ENCODE measurements around the gene UTF1.

UTF1 gene

GRCh38 chr10:133266056-133266795 is 36.2 kb downstream of the UTF1 start:
- H3K9me3 ChIP-seq (ENCODE audit: control insufficient read depth in 2 of 2, low read length in 2 of 2): no peaks in the 10 kb centered on the region
- no peak overlapping the region for H3K27ac ChIP-seq (ENCODE audit: low read depth in 2 of 2, low read length in 2 of 2)
- no peak overlapping the region for H3K4me3 ChIP-seq (ENCODE audit: low read length in 2 of 2)
- peaks cover 26 to 27% of the 10 kb centered on the region in 2 donors for H3K4me1 ChIP-seq (ENCODE audit: control insufficient read depth in 2 of 2, insufficient read depth in 2 of 2, low read length in 2 of 2)
- H3K9ac ChIP-seq (ENCODE audit: low read depth in 1 of 2, low read length in 2 of 2): no peak overlapping the region
- H3K27me3 ChIP-seq (ENCODE audit: control insufficient read depth in 2 of 2, insufficient read depth in 2 of 2, low read length in 2 of 2): no peaks in the 10 kb centered on the region
- no peaks in the 10 kb centered on the region for H3K36me3 ChIP-seq (ENCODE audit: control insufficient read depth in 2 of 2, insufficient read depth in 2 of 2, low read length in 2 of 2)

GRCh38 chr10:133267293-133267692 is 37.3 kb downstream of the UTF1 start:
- Histone ChIP-seq H3K4me3 (ENCODE audit: low read length in 2 of 2) (no peak overlapping the region), H3K36me3 (ENCODE audit: control insufficient read depth in 2 of 2, insufficient read depth in 2 of 2, low read length in 2 of 2) (no peaks in the 10 kb centered on the region), H3K27me3 (ENCODE audit: control insufficient read depth in 2 of 2, insufficient read depth in 2 of 2, low read length in 2 of 2) (no peaks in the 10 kb centered on the region)

DNA sequence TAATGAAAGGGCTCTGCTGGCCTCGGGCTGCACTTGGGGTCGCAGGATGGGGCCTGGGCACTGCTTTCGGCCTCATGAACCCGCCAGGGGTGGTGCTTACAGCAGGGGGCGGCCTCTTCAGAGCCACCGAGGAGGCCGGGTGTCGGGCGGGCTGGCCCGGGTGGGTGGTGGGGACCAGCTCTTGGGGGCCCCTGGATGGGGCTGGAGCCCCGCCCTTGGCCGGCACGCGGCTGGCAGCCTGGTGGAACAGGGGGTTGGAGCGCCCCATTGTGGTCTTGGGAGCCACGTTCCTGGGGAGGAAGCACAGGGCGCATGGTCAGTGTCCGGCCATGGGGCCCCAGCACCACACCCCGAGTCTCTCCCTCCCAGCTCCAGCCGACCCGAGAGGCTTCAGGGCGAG is 37.8 kb downstream of the UTF1 start:
- no peaks in the 10 kb centered on the region for H3K27me3 ChIP-seq (ENCODE audit: control insufficient read depth in 2 of 2, insufficient read depth in 2 of 2, low read length in 2 of 2)
- H3K9me3 ChIP-seq (ENCODE audit: control insufficient read depth in 2 of 2, low read length in 2 of 2): no peaks in the 10 kb centered on the region
- no peaks in the 10 kb centered on the region for H3K36me3 ChIP-seq (ENCODE audit: control insufficient read depth in 2 of 2, insufficient read depth in 2 of 2, low read length in 2 of 2)
- peaks cover 17 to 19% of the 10 kb centered on the region in 2 donors for H3K4me1 ChIP-seq (ENCODE audit: control insufficient read depth in 2 of 2, insufficient read depth in 2 of 2, low read length in 2 of 2)
- H3K9ac ChIP-seq (ENCODE audit: low read depth in 1 of 2, low read length in 2 of 2): no peak overlapping the region
- H3K4me3 ChIP-seq (ENCODE audit: low read length in 2 of 2): no peak overlapping the region
- H3K27ac ChIP-seq (ENCODE audit: low read depth in 2 of 2, low read length in 2 of 2): no peak overlapping the region

More at GRCh38 chr10:133267293-133267692, 37.3 kb downstream of the UTF1 start:
- Histone ChIP-seq H3K9ac (ENCODE audit: low read depth in 1 of 2, low read length in 2 of 2) (no peak overlapping the region), H3K27ac (ENCODE audit: low read depth in 2 of 2, low read length in 2 of 2) (no peak overlapping the region), H3K9me3 (ENCODE audit: control insufficient read depth in 2 of 2, low read length in 2 of 2) (no peaks in the 10 kb centered on the region), H3K4me1 (ENCODE audit: control insufficient read depth in 2 of 2, insufficient read depth in 2 of 2, low read length in 2 of 2) (peaks cover 23 to 25% of the 10 kb centered on the region in 2 donors)

DNA sequence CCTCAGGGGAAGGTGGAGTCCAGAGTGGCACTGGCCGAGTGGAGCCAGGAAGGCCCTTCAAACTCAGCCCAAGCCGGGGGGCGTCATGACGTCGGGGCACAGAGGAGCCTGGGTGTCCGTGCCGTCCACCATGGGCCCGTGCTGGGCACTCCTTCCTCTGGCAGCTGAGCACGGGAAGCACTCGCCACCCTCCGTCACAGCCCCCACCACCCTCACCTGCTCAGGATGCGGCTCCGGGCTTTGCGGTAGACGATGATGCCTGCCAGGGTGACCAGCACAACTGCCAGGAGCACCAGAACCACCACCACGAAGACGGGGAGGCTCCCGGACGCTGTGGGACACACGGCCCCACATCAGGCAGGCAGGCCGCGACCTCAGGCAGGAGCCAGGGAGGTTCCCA is 38.5 kb downstream of the UTF1 start:
- H3K9ac ChIP-seq (ENCODE audit: low read depth in 1 of 2, low read length in 2 of 2): no peak overlapping the region
- H3K27ac ChIP-seq (ENCODE audit: low read depth in 2 of 2, low read length in 2 of 2): no peak overlapping the region
- H3K27me3 ChIP-seq (ENCODE audit: control insufficient read depth in 2 of 2, insufficient read depth in 2 of 2, low read length in 2 of 2): no peaks in the 10 kb centered on the region
- peaks cover 10 to 12% of the 10 kb centered on the region in 2 donors for H3K4me1 ChIP-seq (ENCODE audit: control insufficient read depth in 2 of 2, insufficient read depth in 2 of 2, low read length in 2 of 2)
- no peaks in the 10 kb centered on the region for H3K36me3 ChIP-seq (ENCODE audit: control insufficient read depth in 2 of 2, insufficient read depth in 2 of 2, low read length in 2 of 2)
- no peaks in the 10 kb centered on the region for H3K9me3 ChIP-seq (ENCODE audit: control insufficient read depth in 2 of 2, low read length in 2 of 2)
- H3K4me3 ChIP-seq (ENCODE audit: low read length in 2 of 2): no peak overlapping the region

DNA sequence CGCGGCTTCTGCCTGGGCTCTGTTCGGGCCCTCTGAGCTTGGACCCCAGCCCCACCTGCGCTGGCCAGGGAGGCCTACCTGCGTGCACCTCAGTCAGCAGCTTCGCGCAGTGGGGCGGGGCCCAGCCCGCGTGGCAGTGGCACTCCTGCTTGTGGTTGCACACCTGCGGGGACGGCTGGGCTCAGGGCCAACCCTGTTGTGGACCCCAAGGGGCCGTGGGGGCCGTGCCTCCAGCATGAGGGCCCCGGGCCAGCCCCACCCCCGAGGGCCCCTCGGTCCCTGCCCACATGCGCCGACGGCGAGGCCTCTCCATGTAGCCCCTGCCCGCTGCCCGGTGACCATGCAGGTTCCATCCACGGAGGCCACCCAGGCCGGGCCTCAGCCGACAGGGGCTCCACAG is 39.4 kb downstream of the UTF1 start:
- H3K4me3 ChIP-seq (ENCODE audit: low read length in 2 of 2): no peak overlapping the region
- H3K27ac ChIP-seq (ENCODE audit: low read depth in 2 of 2, low read length in 2 of 2): no peak overlapping the region
- H3K9me3 ChIP-seq (ENCODE audit: control insufficient read depth in 2 of 2, low read length in 2 of 2): no peaks in the 10 kb centered on the region
- H3K4me1 ChIP-seq (ENCODE audit: control insufficient read depth in 2 of 2, insufficient read depth in 2 of 2, low read length in 2 of 2): peaks cover 4 to 6% of the 10 kb centered on the region in 2 donors
- H3K27me3 ChIP-seq (ENCODE audit: control insufficient read depth in 2 of 2, insufficient read depth in 2 of 2, low read length in 2 of 2): no peaks in the 10 kb centered on the region
- H3K36me3 ChIP-seq (ENCODE audit: control insufficient read depth in 2 of 2, insufficient read depth in 2 of 2, low read length in 2 of 2): no peaks in the 10 kb centered on the region
- no peak overlapping the region for H3K9ac ChIP-seq (ENCODE audit: low read depth in 1 of 2, low read length in 2 of 2)

GRCh38 chr10:133270204-133270603 is 40.2 kb downstream of the UTF1 start:
- no peak overlapping the region for H3K9ac ChIP-seq (ENCODE audit: low read depth in 1 of 2, low read length in 2 of 2)

DNA sequence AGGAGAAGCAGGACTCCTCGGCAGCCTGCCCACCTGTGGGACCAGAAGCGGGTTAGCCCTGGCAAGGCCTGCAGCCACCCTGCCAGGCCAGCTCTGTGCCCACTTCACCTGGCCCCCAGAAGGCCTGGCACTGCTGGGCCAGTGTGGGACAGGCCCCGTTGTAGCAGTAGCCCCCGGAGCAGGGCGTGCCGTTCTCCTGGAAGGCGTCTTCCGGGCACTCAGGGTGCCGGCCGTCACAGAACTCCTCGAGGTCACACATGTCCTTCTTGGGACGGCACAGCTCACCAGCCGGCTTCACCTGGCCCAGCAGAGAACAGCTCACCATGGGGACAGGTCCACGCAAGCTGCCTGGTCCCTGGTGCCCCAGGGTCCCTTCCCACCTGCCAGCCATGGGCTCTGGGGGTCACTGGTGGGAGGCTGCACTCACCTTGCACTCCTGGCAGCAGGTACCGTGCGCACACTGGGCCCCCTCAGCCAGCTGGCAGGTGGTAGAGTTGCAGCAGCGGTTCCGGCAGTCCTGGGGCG is 40.8 kb downstream of the UTF1 start:
- Histone ChIP-seq H3K9me3 (ENCODE audit: control insufficient read depth in 2 of 2, low read length in 2 of 2) (no peaks in the 10 kb centered on the region), H3K36me3 (ENCODE audit: control insufficient read depth in 2 of 2, insufficient read depth in 2 of 2, low read length in 2 of 2) (no peaks in the 10 kb centered on the region), H3K27ac (ENCODE audit: low read depth in 2 of 2, low read length in 2 of 2) (no peak overlapping the region), H3K4me1 (ENCODE audit: control insufficient read depth in 2 of 2, insufficient read depth in 2 of 2, low read length in 2 of 2) (peaks cover 0 to 3% of the 10 kb centered on the region in 2 donors), H3K4me3 (ENCODE audit: low read length in 2 of 2) (no peak overlapping the region), H3K27me3 (ENCODE audit: control insufficient read depth in 2 of 2, insufficient read depth in 2 of 2, low read length in 2 of 2) (peaks cover 0 to 10% of the 10 kb centered on the region in 2 donors), H3K9ac (ENCODE audit: low read depth in 1 of 2, low read length in 2 of 2) (no peak overlapping the region)

More at GRCh38 chr10:133270204-133270603, 40.2 kb downstream of the UTF1 start:
- H3K27ac ChIP-seq (ENCODE audit: low read depth in 2 of 2, low read length in 2 of 2): no peak overlapping the region
- H3K27me3 ChIP-seq (ENCODE audit: control insufficient read depth in 2 of 2, insufficient read depth in 2 of 2, low read length in 2 of 2): peaks cover 0 to 5% of the 10 kb centered on the region in 2 donors
- no peaks in the 10 kb centered on the region for H3K36me3 ChIP-seq (ENCODE audit: control insufficient read depth in 2 of 2, insufficient read depth in 2 of 2, low read length in 2 of 2)
- H3K4me3 ChIP-seq (ENCODE audit: low read length in 2 of 2): no peak overlapping the region
- no peaks in the 10 kb centered on the region for H3K9me3 ChIP-seq (ENCODE audit: control insufficient read depth in 2 of 2, low read length in 2 of 2)
- peaks cover under 1 to 1% of the 10 kb centered on the region in 2 donors for H3K4me1 ChIP-seq (ENCODE audit: control insufficient read depth in 2 of 2, insufficient read depth in 2 of 2, low read length in 2 of 2)

DNA sequence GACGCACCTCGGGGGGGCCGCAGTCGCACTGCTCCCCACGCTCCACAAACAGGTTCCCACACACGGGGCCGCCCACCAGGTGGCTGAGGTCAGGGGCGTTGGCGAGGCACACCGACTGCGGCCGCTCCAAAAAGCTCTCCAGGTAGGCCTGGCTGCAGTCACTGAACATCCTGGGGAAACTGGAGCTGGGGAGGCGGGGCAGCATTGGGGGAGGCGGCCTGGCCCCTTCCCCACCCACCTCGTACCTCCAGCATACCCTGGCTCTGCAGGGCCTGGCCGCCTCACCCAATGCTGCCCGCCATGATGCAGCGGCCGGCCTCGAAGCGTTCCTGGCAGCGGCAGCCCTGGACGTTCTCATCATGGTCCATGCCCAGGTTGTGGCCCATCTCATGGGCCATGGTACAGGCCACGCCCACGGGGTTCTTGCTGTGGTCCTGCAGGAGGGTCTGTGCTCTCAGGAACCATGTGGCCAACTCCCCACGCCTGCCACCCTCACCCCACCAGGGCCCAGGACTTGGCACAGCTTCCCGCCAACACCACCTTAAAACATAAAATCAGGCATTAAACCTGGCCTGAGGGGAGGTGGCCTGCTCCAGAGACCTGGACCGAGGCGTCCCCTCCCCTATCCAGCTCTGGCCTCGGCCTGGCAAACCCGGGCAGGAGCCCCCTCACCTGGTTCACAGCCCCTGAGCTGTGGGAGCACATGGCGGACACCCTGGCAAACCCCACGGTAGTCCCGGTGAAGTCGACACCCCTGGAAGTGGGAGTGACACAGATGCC is 41.7 kb downstream of the UTF1 start:
- Histone ChIP-seq H3K9ac (ENCODE audit: low read depth in 1 of 2, low read length in 2 of 2) (no peak overlapping the region), H3K27me3 (ENCODE audit: control insufficient read depth in 2 of 2, insufficient read depth in 2 of 2, low read length in 2 of 2) (peaks cover 0 to 10% of the 10 kb centered on the region in 2 donors), H3K36me3 (ENCODE audit: control insufficient read depth in 2 of 2, insufficient read depth in 2 of 2, low read length in 2 of 2) (no peaks in the 10 kb centered on the region), H3K4me3 (ENCODE audit: low read length in 2 of 2) (no peak overlapping the region), H3K9me3 (ENCODE audit: control insufficient read depth in 2 of 2, low read length in 2 of 2) (no peaks in the 10 kb centered on the region), H3K27ac (ENCODE audit: low read depth in 2 of 2, low read length in 2 of 2) (no peak overlapping the region), H3K4me1 (ENCODE audit: control insufficient read depth in 2 of 2, insufficient read depth in 2 of 2, low read length in 2 of 2) (peaks cover 0 to 5% of the 10 kb centered on the region in 2 donors)

DNA sequence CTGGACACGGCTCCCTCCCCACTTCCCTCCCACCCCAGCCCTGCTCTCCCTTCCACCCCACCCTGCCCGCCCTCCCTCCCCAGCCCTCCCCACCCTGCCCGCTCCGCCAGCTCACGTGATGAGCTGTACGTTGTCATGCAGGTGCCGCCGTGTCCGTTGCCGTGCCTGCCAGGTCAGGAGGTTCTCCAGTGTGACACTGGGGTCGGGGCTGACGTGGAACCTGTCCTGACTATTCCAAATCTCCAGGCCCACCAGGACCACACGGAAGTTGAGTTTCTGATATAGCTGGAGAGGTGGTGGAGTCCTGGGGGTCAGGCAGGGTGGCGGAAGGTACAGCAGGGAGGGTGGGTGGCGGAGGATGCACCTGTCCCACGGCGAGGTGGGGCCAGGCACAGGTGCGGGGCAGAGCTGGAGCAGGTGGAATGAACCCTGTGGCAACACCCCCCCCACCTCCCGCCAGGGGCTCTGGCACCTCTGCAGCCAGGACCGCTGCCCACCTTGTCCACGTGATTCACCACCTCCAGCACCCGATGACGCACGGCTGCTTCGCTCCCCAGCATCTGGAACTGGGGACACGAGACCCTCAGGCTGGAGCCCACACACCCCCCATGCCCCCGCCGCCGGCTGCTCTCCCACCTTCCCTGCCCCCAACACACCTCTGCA is 42.4 kb downstream of the UTF1 start:
- Histone ChIP-seq H3K4me3 (ENCODE audit: low read length in 2 of 2) (no peak overlapping the region), H3K27me3 (ENCODE audit: control insufficient read depth in 2 of 2, insufficient read depth in 2 of 2, low read length in 2 of 2) (peaks cover 0 to 10% of the 10 kb centered on the region in 2 donors), H3K4me1 (ENCODE audit: control insufficient read depth in 2 of 2, insufficient read depth in 2 of 2, low read length in 2 of 2) (peaks cover 0 to 5% of the 10 kb centered on the region in 2 donors), H3K27ac (ENCODE audit: low read depth in 2 of 2, low read length in 2 of 2) (no peak overlapping the region), H3K36me3 (ENCODE audit: control insufficient read depth in 2 of 2, insufficient read depth in 2 of 2, low read length in 2 of 2) (no peaks in the 10 kb centered on the region), H3K9me3 (ENCODE audit: control insufficient read depth in 2 of 2, low read length in 2 of 2) (no peaks in the 10 kb centered on the region), H3K9ac (ENCODE audit: low read depth in 1 of 2, low read length in 2 of 2) (no peak overlapping the region)

Data from mucosa of rectum (tissue), 2 donors.